GM21825 (cell line): ENCODE data around the gene HELT.

Source experiments
- ATAC-seq: cut with Tn5 transposase; IDR thresholded peaks from one replicate; pipeline ENCODE4 v1.9.1; 2021; ENCODE audit warnings: mild to moderate bottlenecking, moderate library complexity; ENCODE audit not compliant: unreplicated experiment

HELT gene

DNA sequence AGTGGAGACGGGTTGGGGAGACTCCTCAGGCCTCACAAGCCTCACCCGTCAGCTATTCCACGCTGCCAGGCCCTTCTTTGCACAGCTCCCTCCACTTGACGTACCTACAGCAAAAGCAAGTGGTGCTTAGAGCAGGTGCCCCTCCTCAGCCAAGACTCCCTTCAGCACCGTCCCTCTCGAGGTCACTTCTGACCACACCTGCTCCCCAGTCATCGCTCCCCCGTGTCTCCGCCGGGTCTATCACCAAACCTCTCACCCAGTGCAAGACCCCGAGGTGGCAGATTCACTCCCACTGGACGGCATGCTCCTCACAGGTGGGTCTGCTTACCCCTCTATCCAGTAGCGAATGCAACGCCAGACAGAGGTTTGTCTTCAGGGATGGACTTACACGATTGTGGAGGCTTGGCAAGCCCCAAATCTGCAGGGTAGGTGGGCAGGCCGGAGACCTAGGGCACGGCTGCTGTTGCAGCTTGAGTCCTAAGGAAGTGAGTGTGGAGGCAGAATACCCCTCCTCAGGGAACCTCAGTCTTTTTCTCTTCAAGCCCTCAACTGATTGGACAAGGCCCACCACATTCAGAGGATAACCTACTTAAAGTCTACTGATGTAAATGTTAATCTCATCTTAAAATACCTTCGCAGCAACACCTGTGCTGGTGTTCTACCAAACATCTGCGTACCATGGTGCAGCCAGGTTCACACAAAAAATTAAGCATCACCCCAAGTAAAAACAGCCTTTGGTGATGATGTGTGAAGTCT is 14.5 kb upstream of the HELT start:
- ATAC-seq = no peak

DNA sequence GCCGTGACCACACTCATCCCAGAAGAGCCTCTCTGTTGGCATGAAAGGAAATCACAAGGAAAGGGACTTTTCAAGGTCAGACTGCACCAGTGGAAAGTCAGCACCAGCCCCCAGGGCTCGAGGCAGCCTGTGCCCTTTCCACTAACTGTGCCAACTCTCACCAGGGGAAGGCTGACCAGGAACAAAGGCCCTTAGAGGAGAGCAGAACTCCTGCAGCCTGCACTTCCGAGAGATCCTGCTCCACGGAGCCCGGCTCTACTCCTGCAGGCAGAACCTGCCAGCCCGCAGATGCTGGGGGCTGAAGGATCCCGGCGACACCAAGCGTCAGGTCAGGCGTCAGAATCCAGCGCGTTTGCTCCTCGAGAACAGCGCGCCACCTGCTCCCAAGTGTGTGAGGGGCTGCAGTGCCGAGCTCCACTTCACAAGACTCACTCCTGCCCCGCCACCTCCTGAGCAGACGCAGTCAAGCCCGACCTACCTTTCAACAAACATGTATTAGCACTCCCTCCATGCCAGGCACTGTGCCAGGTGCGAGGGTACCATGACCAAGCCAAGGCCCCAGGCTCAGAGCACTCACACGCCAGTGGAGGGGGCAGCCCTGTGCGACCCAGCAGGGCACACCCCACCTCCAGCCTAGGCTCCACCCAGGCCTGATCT is 13.6 kb upstream of the HELT start:
- peak; percentile 32 for ATAC-seq

DNA sequence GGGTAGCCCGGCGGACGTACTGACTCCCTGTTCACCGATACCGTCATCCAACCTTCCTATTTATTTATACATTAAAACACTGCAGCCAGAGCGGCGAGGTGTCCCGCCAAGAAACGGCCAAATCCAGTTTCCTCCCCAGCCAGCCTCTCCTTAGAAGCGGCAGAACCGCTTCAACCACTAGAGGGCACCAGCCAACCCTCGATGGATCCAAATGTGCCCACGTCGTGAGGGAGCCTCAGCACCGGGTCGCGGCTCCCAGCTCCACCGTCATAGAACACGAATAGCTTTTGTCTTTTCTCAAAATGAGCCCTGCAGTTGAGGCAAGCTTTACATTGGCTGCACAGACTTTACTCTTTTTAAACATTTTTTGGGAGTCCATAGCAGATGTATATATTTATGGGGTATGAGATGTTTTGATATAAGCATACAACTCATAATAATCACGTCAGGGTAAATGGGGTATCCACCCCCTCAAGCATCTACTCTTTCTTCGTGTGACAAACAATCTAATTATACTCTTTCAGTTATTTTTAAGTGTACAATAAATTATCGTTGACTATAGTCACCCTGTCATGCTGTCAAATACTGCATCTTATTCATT is 13.0 kb upstream of the HELT start:
- ATAC-seq = peak; percentile 94

DNA sequence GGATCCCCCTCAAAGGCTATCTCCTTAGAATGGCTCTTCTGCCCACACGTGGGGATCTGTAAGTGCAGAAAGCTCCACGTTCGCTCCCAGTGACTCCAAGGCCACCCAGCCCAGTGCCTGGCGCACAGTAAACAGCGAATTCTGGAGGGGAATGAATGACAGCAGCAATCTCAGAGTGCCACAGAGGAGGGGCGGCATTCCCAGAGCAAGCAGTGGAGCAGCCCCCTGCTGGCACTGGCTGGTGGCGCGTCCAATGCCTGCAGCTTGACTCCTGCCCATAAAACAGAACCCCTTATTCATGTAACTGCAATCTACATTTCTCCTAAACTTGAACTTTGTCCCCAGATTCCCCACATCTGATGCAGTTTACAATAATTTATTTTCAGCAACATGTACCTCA is 6.9 kb upstream of the HELT start:
- no peak for ATAC-seq

DNA sequence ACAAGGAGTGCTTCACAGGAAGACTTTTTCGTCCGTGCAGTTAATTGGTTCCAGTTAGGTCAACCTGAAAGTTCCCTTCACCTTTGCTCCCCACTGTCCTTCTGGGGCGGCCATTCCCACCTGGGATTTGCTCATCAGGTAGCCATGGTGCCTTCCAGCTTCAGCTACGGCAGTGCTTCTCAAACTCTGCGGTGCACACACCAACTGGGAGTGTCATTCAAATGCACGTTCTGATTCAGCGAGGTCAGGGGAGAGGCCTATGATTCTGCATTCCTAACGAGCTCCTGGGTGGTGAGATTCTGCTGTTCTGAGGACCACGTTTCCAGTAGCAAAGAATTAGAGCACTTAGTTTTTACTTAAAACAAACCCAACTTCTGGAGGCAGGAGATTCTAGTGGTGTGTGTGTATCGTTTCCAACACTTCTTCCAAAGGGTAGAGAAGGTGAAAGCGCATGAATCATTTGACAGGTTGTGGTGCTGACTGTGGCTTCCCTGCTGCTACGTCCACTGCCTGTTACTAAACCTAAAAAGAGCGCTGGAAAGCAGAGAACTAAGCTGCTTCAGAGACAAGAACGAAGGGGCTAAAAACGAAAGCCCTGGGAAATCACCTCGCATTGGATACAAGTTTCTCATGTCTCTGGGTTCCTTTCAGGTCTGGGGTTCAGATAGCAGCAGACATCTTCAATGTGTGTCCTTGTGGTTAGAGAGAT is 4.7 kb upstream of the HELT start:
- ATAC-seq = no peak

DNA sequence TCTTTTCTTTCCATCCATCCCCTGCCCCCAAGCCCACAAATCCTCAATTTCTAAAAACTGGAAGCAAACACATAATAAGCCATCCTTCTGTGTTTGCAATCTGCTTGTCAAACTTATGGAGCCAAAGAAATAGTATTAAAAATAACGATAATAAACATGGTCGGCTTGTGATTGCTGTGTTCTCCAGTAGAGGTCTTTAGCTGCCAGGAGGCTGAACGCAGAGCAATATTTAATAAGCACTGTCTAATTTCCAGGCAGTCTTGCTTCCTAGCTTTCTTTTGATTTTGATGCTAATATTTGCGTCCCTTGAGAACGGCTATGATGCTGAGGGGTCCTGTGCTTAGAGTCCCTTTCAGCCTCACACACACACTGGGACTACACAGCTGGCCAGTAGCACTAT is 3.2 kb upstream of the HELT start:
- no peak for ATAC-seq

DNA sequence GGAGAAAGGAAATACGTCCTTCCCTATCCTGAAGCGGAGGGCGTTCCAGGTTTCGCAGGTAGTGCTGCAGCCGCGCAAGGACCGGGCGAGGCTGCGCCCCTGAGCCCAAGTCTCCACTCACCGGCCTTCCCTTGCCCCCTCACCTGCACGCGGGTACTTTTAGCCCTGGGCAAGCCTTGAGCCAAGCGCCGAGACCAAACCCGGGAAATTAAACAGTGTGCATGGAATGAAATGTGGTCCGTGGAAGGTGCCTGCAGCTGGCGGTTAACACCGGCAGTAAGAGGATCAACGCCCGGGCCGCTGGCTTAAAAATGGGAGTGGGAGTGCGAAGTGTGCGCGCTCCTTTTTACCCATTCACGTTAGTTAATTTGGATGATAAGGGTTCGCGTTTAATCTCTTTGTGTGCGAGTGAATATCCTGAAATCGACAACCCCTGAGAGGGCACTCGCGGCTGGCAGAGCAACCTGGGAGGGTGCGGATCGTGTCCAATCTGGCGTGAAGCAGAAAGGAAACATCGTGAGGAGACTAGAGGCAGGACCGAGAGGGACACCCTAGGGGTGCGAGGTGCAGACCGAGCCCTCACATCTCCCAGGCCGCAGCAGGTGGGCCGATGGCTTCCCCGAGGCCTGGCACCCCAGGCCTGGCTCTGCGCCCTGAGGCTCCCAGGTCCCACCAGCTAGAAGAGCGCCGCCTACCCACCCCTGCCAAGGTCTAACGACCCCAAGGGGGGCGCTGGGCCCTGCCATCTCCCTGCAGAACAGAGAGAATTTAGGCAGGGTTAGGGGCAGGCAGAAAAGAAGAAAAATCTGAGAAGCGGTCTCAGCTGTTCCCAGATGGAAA is 2.0 kb upstream of the HELT start:
- ATAC-seq = no peak

DNA sequence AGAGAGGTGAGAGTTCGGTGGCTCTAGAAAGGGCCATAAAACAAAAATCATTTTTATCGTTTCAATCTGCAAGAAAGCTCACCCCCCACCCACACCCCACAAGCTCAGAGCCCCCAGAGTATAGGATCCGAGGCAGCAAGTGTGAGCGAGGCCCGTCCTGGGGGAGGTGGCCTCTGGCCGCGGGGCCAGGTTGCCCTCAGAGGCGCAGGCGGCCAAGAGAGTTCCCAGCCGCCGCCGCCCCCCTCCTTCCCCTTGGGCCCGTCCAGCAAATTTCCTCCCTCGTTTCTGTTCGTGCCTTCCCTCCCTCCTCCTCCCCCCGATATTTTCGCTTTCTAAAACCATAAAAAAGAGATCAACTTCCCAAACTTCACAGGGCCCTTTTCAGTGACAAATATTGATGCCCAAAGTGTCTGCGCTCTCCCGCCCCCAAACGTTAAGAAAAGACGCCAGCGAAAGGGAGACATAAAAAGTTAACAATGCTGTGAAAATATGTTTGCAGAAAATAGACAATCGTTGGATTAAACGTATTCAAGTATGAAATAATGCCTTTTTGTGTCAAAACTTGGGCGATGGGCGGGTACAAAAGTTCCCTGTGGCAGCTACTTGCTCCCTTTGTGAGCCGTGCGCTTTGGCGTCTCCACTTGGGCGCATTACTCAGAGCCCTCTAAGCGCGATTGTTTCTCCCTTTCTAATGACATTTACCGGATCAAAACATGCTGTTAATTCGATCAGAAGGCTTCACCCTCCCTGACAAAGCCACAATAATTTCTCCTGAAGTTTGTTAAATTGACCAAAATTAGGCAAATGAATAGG is 1.1 kb upstream of the HELT start:
- no peak for ATAC-seq

DNA sequence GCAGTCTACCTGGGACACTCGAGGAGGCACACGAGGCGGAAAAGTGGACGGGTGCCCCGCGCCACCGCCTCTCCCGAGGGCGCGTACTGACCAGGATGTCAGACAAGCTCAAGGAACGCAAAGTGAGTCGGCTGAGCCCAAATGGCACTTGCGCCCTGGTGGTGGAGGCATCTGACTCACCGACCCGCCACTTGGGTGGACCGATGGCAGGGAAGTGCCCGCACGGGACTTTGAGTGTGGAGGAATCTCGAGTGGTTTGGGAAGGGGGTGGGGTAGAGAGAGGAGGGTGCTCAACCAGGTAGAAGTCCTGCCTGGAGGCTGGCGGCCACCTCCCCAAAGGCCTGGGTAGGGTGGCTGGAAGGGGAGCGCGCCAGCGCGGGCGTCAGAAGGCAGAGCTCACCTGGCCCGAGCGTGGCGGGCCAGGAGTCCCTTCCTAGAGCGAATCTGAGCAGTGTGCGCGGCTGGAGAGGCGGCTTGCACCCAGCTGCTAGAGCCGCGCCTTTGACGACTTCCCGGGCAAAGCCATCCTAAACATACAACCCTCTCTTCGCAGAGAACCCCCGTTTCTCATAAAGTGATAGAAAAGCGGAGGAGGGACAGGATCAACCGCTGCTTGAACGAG is 655 bp downstream of the HELT start:
- ATAC-seq = no peak

DNA sequence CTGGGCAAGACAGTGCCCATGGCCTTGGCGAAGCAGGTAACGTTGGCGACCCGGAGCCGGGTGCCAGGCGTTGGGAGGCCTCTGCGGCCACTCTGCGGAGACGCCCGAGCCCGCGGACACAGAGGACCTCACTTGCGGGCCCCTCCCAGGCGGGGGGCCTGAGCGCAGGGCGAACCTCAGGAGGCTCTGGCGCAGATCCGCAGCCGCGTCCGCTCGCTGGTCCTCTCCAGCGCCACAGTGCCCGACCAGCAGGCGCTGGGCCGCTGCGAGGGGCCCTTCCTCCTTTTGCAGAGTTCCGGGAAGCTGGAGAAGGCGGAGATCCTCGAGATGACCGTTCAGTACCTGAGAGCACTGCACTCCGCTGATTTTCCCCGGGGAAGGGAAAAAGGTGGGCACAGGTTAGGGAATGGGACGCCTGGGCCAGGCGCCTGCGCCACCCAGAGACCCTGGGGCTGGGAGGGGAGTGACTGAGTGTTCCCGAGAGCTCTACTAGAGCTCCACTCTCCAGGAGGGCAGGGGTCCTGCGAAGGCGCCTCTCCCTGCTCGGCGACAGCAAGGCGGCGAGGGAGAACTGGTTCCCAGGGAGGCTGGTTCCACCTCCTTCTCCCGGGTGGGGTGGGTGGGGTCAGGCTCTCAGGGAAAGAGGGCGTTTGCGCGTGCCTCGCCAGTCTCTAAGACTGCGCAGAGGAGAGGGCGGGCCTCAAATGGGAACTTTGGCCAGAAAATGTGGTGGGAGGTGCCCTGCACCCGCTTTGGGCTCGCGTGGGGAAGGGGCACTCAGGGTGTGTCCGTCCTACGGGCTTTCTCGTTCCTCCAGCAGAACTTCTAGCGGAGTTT is 1.4 kb downstream of the HELT start:
- ATAC-seq = no peak

DNA sequence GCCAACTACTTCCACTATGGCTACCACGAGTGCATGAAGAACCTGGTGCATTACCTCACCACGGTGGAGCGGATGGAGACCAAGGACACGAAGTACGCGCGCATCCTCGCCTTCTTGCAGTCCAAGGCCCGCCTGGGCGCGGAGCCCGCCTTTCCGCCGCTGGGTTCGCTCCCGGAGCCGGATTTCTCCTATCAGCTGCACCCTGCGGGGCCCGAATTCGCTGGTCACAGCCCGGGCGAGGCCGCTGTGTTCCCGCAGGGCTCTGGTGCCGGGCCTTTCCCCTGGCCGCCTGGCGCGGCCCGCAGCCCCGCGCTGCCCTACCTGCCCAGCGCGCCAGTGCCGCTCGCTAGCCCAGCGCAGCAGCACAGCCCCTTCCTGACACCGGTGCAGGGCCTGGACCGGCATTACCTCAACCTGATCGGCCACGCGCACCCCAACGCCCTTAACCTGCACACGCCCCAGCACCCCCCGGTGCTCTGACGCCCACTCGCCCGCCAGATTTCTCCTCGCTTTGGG is 2.1 kb downstream of the HELT start:
- ATAC-seq = no peak

DNA sequence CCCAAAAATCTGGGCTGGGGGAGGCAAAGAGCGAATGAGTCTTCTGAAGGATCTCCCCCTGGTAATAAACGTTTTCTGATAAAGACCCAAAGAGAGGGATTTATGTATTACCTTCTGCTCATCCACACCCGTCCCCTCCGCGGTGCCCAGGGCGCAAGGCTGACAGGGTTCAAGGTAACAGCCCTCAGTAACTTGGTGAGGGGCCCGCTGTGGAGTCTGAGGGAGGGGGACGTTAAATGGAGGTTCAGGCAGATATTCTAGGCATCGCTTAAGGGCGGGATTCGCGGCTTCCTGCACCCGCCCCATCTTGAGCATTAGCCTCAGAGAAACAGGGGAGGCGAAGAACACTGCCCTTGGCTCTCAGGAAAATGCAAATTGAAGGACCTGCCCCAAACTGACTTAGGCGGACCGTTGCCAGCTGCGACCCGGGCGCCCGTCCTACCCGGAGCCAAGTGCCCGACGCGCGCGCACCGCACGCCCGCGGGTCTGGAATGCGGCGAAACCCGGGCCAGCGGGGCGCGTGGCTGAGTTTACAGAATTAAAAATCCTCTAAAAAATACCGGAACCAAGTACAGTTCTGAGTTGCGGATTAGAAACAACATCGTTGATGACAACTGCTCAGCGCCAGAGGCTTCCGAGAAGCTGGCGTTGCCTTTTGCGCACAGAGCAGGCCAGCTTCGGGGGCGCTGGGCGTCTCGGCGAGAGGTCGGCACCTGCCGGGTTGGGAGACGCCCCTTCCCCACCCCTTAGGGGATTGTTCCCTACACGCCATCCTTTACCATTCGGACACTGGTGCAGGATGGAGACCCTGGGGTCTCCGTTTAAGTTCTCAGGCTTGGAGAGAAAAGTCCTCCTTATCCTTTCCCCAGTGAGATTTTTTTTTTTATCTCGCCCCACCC is 2.8 kb downstream of the HELT start:
- no peak for ATAC-seq

DNA sequence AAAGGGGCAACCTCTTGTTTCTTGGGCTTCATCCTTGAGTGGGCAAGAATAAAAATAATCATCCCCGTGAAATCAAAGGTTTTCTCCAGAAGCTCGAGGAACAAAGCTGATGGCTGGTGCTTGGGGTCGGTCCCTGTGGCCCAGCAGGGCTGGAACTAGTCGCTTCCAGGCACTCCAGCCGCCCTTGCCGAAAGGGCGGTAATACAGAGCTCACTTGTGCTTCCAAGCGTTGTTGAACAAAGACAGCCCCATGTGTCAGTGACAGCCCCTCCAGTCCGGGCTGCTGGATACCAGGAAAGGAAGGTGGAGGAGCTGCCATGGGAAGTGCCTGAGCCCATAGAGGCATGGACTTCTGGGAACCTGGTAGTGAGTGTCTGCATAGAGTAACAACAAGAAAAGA is 5.2 kb downstream of the HELT start:
- no peak for ATAC-seq

DNA sequence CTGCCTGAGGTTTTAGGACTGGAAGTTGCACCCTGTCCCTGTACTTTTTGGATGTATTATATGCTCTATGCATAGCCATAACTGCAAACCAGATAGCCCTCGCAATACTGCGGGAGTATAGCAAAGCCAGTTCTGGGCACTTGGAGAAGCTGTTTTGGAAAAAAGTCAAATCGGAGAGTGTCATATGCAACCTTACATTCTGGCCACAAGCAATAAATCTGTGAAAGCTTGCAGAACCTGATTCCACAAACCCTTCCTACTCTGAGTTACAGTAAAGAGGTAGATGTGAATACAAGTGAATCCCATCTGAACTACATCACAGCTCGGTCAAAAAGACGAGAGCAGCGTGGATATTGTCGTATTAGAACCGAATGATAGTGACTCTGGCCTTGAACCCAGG is 10.3 kb downstream of the HELT start:
- ATAC-seq = no peak

DNA sequence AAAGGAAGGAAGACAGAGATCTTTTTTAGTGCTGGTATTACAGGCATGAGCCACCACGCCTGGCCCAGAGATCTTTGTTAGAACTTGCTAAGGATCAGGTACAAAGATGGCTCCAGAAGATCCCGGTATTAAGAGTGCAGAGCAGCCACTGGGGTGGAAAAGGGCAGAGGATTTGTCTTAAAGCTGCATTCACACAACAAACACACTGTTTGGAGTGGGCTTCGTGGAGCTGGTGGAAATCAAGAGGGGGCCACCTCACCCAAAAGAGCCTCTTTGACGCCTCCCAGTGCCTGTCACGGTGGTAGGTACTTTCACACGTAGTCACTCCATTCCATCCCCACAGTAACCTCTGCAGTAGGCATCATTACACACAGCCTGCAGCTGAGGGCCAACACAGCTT is 13.3 kb downstream of the HELT start:
- no peak for ATAC-seq

DNA sequence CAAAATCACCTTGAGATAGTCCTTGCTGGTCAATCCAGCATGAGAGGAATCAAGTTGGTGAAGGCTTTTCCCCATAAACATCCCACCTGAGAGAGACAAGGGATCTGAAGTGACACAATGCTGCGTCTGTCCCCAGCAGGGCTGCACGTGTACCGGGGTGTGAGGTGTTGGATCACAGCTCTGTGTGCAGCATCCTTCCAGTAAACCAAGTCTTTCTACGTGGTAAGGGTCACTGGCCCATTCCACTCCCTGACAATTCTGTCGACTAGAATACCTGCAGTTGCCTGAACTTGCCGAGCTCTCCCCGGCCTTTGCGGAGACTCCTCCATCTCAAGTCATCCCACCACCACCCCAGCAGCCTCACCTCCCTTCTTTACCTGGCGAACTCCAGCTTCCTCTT is 14.8 kb downstream of the HELT start:
- ATAC-seq = no peak

DNA sequence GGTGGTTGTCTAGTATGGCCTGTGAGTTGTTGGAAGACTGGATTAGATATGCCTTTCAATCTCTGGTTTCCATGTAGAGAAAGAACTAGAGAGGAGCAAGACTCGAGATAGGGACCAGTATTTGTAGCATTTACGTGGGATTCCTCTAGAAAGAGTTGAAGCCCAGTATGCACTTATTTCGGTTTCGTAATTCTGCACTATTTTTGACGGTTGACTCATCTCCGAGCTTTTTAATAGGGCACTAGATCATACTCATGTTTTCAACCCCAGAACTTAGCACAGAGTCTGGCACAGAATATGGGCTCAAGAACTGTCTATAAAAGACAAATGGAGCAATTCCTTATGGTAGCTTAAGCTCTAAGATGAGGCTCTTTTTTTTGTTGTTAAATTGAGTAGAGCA is 15.7 kb downstream of the HELT start:
- no peak for ATAC-seq
